Measurements from ENCODE around the gene SMS. TPM values are rescaled to one million over a fixed set of nuclear protein-coding genes. Genes with fewer than 3 reads are reported as not detected.

SMS gene
- total and polyA plus RNA-seq, 9 donors = 52.8 to 204 (median 90.8) TPM

DNA sequence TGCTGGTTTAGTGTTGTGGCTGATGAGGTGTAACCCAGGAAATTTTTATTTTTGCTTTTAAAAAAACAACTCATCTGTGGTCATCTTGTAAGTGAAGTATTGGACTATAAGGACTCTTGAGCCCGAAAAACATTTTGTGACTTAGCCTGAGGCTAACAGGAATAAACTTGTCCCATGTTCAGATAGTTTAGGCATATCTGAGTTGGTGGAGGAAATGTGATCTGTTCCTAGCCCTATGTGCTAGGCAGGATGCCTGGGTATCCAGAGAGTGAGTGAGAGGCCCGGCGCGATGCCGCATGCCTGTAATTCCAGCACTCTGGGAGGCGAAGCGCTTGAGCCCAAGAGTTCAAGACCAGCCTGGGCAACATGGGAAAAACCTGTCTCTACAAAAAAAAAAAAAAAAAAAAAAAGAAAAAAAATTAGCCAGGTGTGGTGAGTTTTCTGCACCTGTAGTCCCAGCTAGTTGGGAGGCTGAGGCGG is 3.7 kb downstream of the SMS start:
- DNase-seq = no peak

DNA sequence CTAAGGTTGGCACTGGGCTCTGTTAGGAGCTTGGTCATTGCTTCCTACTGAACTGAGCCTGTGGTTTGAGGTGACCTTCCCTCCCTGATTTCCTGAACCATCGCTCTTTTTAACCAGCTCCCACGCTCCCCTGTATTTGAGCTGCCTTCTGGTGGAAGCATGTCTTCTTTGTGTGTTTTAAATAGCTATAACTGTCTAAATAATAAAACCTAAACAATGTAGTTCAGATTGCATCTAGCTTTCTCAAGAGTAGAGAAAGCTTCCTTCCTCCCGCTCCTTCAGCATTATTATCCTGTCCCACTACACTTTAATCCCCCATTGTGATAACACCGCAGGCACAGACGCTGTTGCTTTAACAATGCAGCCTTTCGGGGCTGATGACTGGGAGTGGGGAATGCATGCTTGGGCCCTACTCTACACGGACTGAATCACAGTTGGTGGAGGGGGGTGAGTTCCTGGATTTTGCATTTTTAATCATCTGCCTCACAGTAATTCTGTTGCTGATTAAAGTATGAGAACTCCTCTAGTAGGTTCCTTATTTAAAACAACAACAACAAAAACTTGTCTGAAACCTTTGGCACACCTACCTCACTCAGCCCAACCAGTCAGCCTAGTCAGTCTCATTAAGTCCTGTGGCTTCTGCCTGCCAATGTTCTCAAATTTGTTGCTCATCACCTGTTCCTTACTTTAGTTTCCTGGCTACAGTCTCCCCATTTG is 6.6 kb downstream of the SMS start:
- Histone ChIP-seq H3K9me3 (no peaks in the 10 kb centered on the region), H3K4me1 (ENCODE audit: insufficient read depth) (peaks cover 7% of the 10 kb centered on the region), H3K27me3 (no peaks in the 10 kb centered on the region), H3K36me3 (no peaks in the 10 kb centered on the region), H3K27ac (peak overlapping the region; percentile 35 to 45), H3K4me3 (no peak overlapping the region)
- no peak for DNase-seq
- TF ChIP-seq, protein P1, sequence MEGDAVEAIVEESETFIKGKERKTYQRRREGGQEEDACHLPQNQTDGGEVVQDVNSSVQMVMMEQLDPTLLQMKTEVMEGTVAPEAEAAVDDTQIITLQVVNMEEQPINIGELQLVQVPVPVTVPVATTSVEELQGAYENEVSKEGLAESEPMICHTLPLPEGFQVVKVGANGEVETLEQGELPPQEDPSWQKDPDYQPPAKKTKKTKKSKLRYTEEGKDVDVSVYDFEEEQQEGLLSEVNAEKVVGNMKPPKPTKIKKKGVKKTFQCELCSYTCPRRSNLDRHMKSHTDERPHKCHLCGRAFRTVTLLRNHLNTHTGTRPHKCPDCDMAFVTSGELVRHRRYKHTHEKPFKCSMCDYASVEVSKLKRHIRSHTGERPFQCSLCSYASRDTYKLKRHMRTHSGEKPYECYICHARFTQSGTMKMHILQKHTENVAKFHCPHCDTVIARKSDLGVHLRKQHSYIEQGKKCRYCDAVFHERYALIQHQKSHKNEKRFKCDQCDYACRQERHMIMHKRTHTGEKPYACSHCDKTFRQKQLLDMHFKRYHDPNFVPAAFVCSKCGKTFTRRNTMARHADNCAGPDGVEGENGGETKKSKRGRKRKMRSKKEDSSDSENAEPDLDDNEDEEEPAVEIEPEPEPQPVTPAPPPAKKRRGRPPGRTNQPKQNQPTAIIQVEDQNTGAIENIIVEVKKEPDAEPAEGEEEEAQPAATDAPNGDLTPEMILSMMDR (IDR thresholded peaks at IDR 0.05) = no peak
- TF ChIP-seq EP300 (IDR thresholded peaks at IDR 0.05) = no peak
- no peak for TF ChIP-seq POLR2A (IDR thresholded peaks at IDR 0.05)
- WGBS, 3 donors = 19 to 31% (median 20%) methylated on average over 7 of the region's 7 CpGs
- intact Hi-C loops (cut with DNase I) = no loop called here

More for the DNA sequence above, 3.7 kb downstream of the SMS start:
- Histone ChIP-seq H3K9me3 (no peaks in the 10 kb centered on the region), H3K36me3 (no peaks in the 10 kb centered on the region), H3K4me1 (ENCODE audit: insufficient read depth) (peaks cover 7% of the 10 kb centered on the region), H3K27ac (no peak overlapping the region), H3K4me3 (no peak overlapping the region), H3K27me3 (no peaks in the 10 kb centered on the region)
- 73 to 87% (median 85%) methylated on average over 8 of the region's 8 CpGs for WGBS, 3 donors
- intact Hi-C loops (cut with DNase I) = no loop called here
- TF ChIP-seq EP300 (IDR thresholded peaks at IDR 0.05) (no peak), POLR2A (IDR thresholded peaks at IDR 0.05) (no peak)
- TF ChIP-seq, protein P1 (IDR thresholded peaks at IDR 0.05) = no peak

DNA sequence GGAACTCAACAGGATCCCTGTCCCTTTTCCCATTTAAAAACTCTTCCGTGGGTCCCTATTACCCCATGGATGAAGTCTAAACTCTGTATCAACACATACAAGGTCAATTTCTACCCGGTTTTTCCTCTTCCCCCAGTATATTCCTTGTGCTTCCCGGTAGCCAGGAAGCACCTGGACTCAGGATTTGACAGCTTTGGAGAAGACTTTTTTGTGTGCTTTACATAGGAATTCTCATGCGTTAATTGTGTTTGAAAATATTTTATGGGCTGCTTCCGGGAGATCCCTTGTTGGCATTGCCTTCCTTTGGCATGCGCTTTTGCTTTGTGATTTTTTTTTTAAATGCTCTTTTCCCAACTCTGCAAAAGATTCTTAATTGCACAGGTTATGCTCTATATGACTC is 7.2 kb downstream of the SMS start:
- peak overlapping the region; percentile 35 to 45 for H3K27ac ChIP-seq
- no peaks in the 10 kb centered on the region for H3K27me3 ChIP-seq
- no peaks in the 10 kb centered on the region for H3K9me3 ChIP-seq
- intact Hi-C loops (cut with DNase I) = no loop called here
- H3K36me3 ChIP-seq = no peaks in the 10 kb centered on the region
- TF ChIP-seq, protein P1 (IDR thresholded peaks at IDR 0.05) = no peak
- no peak for TF ChIP-seq EP300 (IDR thresholded peaks at IDR 0.05)
- no peak for TF ChIP-seq POLR2A (IDR thresholded peaks at IDR 0.05)
- no peak overlapping the region for H3K4me3 ChIP-seq
- peaks cover 7% of the 10 kb centered on the region for H3K4me1 ChIP-seq (ENCODE audit: insufficient read depth)
- WGBS, 3 donors = 39 to 51% (median 49%) methylated on average over 6 of the region's 6 CpGs
- no peak for DNase-seq

DNA sequence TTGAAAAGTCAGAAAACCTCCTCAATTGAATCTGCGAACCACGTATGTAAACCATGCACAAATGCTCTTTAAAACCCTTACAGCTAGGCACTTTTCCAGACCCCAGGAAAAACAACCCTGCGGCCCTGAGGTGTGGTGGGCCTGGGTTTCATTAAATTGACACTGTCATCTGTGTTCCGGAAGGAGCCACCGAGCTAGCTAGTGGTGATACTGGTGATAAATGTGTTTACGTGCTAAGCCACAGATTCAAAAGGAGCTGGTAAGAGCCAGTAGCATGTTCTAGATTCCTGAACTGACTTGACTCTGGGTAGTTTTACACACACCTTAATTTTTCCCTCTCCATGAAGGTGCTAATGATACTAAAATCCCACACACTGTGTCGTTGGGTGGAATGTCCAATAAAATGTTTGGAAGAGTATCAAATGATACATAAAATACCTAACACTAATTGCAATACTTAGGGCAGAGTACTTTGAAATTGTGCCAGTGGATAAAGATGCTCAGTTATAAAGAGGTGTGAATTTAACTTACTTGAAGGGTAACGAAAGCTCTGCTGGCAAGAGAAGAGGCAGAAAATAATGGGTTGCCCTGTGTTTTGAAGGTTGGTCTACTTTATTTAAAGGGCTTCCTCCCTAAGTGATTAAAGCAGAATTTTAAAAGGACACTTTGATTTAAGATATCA is 8.5 kb downstream of the SMS start:
- TF ChIP-seq POLR2A (IDR thresholded peaks at IDR 0.05) (no peak), EP300 (IDR thresholded peaks at IDR 0.05) (no peak)
- TF ChIP-seq, protein P1 (IDR thresholded peaks at IDR 0.05) = no peak
- Histone ChIP-seq H3K36me3 (no peaks in the 10 kb centered on the region), H3K4me3 (no peak overlapping the region), H3K27ac (no peak overlapping the region), H3K9me3 (no peaks in the 10 kb centered on the region), H3K27me3 (no peaks in the 10 kb centered on the region), H3K4me1 (ENCODE audit: insufficient read depth) (peaks cover 7% of the 10 kb centered on the region)
- WGBS, 3 donors = 61 to 76% (median 69%) methylated on average over 8 of the region's 8 CpGs
- intact Hi-C loops (cut with DNase I) = no loop called here
- no peak for DNase-seq
